GM23248 (cell line): ENCODE data around the gene GREM1. TPM values are rescaled to one million over a fixed set of nuclear protein-coding genes. Genes with fewer than 3 reads are reported as not detected.

Source experiments
- DNase-seq: peaks from one replicate; pipeline ENCODE4 v3.0.0-alpha.2; 2015
- H2AFZ ChIP-seq: fragments of 200-600 bp; sonication (generic); 2 replicates; pipeline ENCODE4 v1.6.1; 2016; ENCODE audit warnings: antibody characterized with exemption
- H3F3A ChIP-seq: fragments of 200-600 bp; sonication (generic); 2 replicates; pipeline ENCODE4 v1.6.1; 2016; ENCODE audit warnings: mild to moderate bottlenecking, antibody characterized with exemption, mixed run types; ENCODE audit not compliant: insufficient read depth
- H3K27ac ChIP-seq: fragments of 200-600 bp; sonication (generic); 2 replicates; pipeline ENCODE4 v1.5.1; 2016; ENCODE audit warnings: mild to moderate bottlenecking
- H3K27me3 ChIP-seq: fragments of 200-600 bp; sonication (generic); replicated peaks from 2 replicates; pipeline ENCODE4 v1.6.1; 2016; ENCODE audit warnings: mild to moderate bottlenecking; ENCODE audit not compliant: insufficient read depth
- H3K36me3 ChIP-seq: fragments of 200-600 bp; sonication (generic); 2 replicates; pipeline ENCODE4 v1.6.1; 2016; ENCODE audit warnings: low read depth, mild to moderate bottlenecking
- H3K4me1 ChIP-seq: fragments of 200-600 bp; sonication (generic); 2 replicates; pipeline ENCODE4 v1.6.1; 2016; ENCODE audit warnings: mild to moderate bottlenecking; ENCODE audit not compliant: insufficient read depth
- H3K4me2 ChIP-seq: fragments of 200-600 bp; sonication (generic); one replicate; pipeline ENCODE4 v1.6.1; 2016; ENCODE audit warnings: mild to moderate bottlenecking; ENCODE audit not compliant: unreplicated experiment
- H3K4me3 ChIP-seq: fragments of 200-600 bp; sonication (generic); 2 replicates; pipeline ENCODE4 v1.5.1; 2016; ENCODE audit warnings: mild to moderate bottlenecking
- H3K79me2 ChIP-seq: fragments of 200-600 bp; sonication (generic); 2 replicates; pipeline ENCODE4 v1.6.1; 2016; ENCODE audit warnings: mild to moderate bottlenecking; ENCODE audit not compliant: insufficient read depth
- H3K9ac ChIP-seq: fragments of 200-600 bp; sonication (generic); 2 replicates; pipeline ENCODE4 v1.6.1; 2016; ENCODE audit warnings: mild to moderate bottlenecking
- H3K9me2 ChIP-seq: fragments of 200-600 bp; sonication (generic); 2 replicates; pipeline ENCODE4 v1.6.1; 2016; ENCODE audit warnings: mixed run types, mild to moderate bottlenecking, moderate library complexity; ENCODE audit not compliant: insufficient read depth
- H3K9me3 ChIP-seq: fragments of 200-600 bp; sonication (generic); one replicate; pipeline ENCODE4 v1.6.1; 2017; ENCODE audit warnings: low read depth
- H4K20me1 ChIP-seq: fragments of 200-600 bp; sonication (generic); 2 replicates; pipeline ENCODE4 v1.6.0; 2016; ENCODE audit not compliant: insufficient read depth
- EZH2 ChIP-seq: fragments of 200-600 bp; sonication (generic); IDR thresholded peaks from 2 replicates; pipeline ENCODE4 v1.6.1; 2018; ENCODE audit warnings: antibody characterized with exemption, mild to moderate bottlenecking; ENCODE audit not compliant: insufficient read depth, poor library complexity, severe bottlenecking
- EZH2phosphoT487 ChIP-seq: fragments of 200-600 bp; sonication (generic); IDR thresholded peaks from 2 replicates; pipeline ENCODE4 v1.6.1; 2018; ENCODE audit warnings: antibody characterized with exemption, moderate library complexity, mild to moderate bottlenecking, low read depth; ENCODE audit not compliant: insufficient read depth
- WGBS, 2 experiments: methylation state at CpG; one replicate each; pipeline ENCODE4 v1.1.6; 2015 to 2017; ENCODE audit warnings: low lambda C conversion rate in 2 of 2, low coverage in 1 of 2; ENCODE audit errors: missing lambda C conversion rate in 2 of 2; 5-methylcytosine and 5-hydroxymethylcytosine counted together
- in situ Hi-C: fragments of 300-500 bp; cut with MboI; formaldehyde crosslinking; loops from 2 replicates; pipeline ENCODE4 v1.15.0; 2020
- polyA plus RNA-seq: library from polyadenylated mRNA; unstranded; fragments of >200 nt; fragmentation: Nextera tagmentation; extraction: Ambion mirVana; gene quantifications from 2 replicates; pipeline ENCODE4 v1.2.1, GENCODE V29; 2016
- total RNA-seq: library from RNA; depleted of rRNA; stranded (reverse); fragments of >200 nt; shearing (Covaris generic); gene quantifications from 2 replicates; pipeline ENCODE4 v1.2.3, GENCODE V29; 2014

The GREM1 gene
- total and polyA plus RNA-seq, 2 experiments from 2014 or later, result 584 to 1,005 TPM

GRCh38 chr15:32729700-32730395, 12.0 kb downstream of the GREM1 start:
- H3F3A ChIP-seq, result peaks cover 100% of the 10 kb centered on the region
- in situ Hi-C loops, result no loop called here
- no peak overlapping the region for H3K4me3 ChIP-seq
- H4K20me1 ChIP-seq, result no peaks in the 10 kb centered on the region
- H3K9me2 ChIP-seq, result no peaks in the 10 kb centered on the region
- peaks cover 81% of the 10 kb centered on the region for H3K36me3 ChIP-seq
- no peaks in the 10 kb centered on the region for H3K27me3 ChIP-seq
- no peak for DNase-seq
- no peak for TF ChIP-seq EZH2
- TF ChIP-seq EZH2phosphoT487, result no peak
- no peak overlapping the region for H2AFZ ChIP-seq
- 89% methylated on average over 10 of the region's 10 CpGs for WGBS, 2 experiments
- peaks cover 21% of the 10 kb centered on the region; the same call in 1 of the 2 replicates for H3K4me1 ChIP-seq
- H3K9me3 ChIP-seq, result no peaks in the 10 kb centered on the region
- peak overlapping the region; percentile 33 for H3K27ac ChIP-seq
- no peak overlapping the region for H3K9ac ChIP-seq
- no peak overlapping the region for H3K4me2 ChIP-seq
- peaks cover 100% of the 10 kb centered on the region for H3K79me2 ChIP-seq

- H3K4me2 ChIP-seq, result no peak overlapping the region
- peaks cover 100% of the 10 kb centered on the region for H3F3A ChIP-seq
- peak; percentile 55 for DNase-seq
- H2AFZ ChIP-seq, result no peak overlapping the region
- peak overlapping the region; percentile 33 for H3K27ac ChIP-seq
- H3K27me3 ChIP-seq, result no peaks in the 10 kb centered on the region
- H3K4me1 ChIP-seq, result peaks cover 21% of the 10 kb centered on the region; the same call in 1 of the 2 replicates
- H3K9ac ChIP-seq, result no peak overlapping the region
- no peaks in the 10 kb centered on the region for H4K20me1 ChIP-seq
- WGBS, 2 experiments, result 74 to 93% methylated on average over 18 to 27 of the region's 27 CpGs
- H3K9me2 ChIP-seq, result no peaks in the 10 kb centered on the region
- H3K4me3 ChIP-seq, result no peak overlapping the region
- TF ChIP-seq EZH2, result no peak
- no peak for TF ChIP-seq EZH2phosphoT487
- in situ Hi-C loops, result no loop called here
- H3K79me2 ChIP-seq, result peaks cover 89% of the 10 kb centered on the region
- peaks cover 90% of the 10 kb centered on the region for H3K36me3 ChIP-seq
- H3K9me3 ChIP-seq, result no peaks in the 10 kb centered on the region
Observed at GRCh38 chr15:32730677-32731654, 13.2 kb downstream of the GREM1 start.

GRCh38 chr15:32732574-32733157, 14.9 kb downstream of the GREM1 start:
- no peak overlapping the region for H3K4me2 ChIP-seq
- H3K9ac ChIP-seq, result no peak overlapping the region
- in situ Hi-C loops, result no loop called here
- TF ChIP-seq EZH2 (no peak), EZH2phosphoT487 (no peak)
- H3F3A ChIP-seq, result peaks cover 100% of the 10 kb centered on the region
- no peaks in the 10 kb centered on the region for H3K9me3 ChIP-seq
- H3K27me3 ChIP-seq, result no peaks in the 10 kb centered on the region
- no peak overlapping the region for H2AFZ ChIP-seq
- no peak for DNase-seq
- H3K27ac ChIP-seq, result peak overlapping the region; percentile 40
- peaks cover 91% of the 10 kb centered on the region for H3K36me3 ChIP-seq
- no peaks in the 10 kb centered on the region for H4K20me1 ChIP-seq
- peaks cover 72% of the 10 kb centered on the region for H3K79me2 ChIP-seq
- no peak overlapping the region for H3K4me3 ChIP-seq
- H3K4me1 ChIP-seq, result peaks cover 21% of the 10 kb centered on the region; the same call in 1 of the 2 replicates
- 75 to 79% methylated on average over 6 of the region's 6 CpGs for WGBS, 2 experiments
- H3K9me2 ChIP-seq, result no peaks in the 10 kb centered on the region

- Histone ChIP-seq H3K4me2 (no peak overlapping the region), H3K9me2 (no peaks in the 10 kb centered on the region), H3K9me3 (no peaks in the 10 kb centered on the region), H3K79me2 (peaks cover 66% of the 10 kb centered on the region), H3K27me3 (no peaks in the 10 kb centered on the region), H2AFZ (no peak overlapping the region), H3K4me3 (no peak overlapping the region), H3K27ac (peak overlapping the region; percentile 40), H3K36me3 (peaks cover 85% of the 10 kb centered on the region), H3K4me1 (peaks cover 21% of the 10 kb centered on the region; the same call in 1 of the 2 replicates), H3F3A (peaks cover 98% of the 10 kb centered on the region), H3K9ac (no peak overlapping the region), H4K20me1 (no peaks in the 10 kb centered on the region)
- WGBS, 2 experiments, result 60 to 71% methylated on average over 3 of the region's 3 CpGs
- in situ Hi-C loops, result no loop called here
- peak; percentile 25 for DNase-seq
- TF ChIP-seq EZH2phosphoT487, result no peak
- TF ChIP-seq EZH2, result no peak
Observed at GRCh38 chr15:32733281-32733680, 15.5 kb downstream of the GREM1 start.
